ENCODE measurements around the gene PM20D2. TPM values are rescaled to one million over a fixed set of nuclear protein-coding genes. Genes with fewer than 3 reads are reported as not detected.

PM20D2 gene
- total and polyA plus RNA-seq, 2 experiments from 2014 or later, result 4.4 to 10.2 TPM

DNA sequence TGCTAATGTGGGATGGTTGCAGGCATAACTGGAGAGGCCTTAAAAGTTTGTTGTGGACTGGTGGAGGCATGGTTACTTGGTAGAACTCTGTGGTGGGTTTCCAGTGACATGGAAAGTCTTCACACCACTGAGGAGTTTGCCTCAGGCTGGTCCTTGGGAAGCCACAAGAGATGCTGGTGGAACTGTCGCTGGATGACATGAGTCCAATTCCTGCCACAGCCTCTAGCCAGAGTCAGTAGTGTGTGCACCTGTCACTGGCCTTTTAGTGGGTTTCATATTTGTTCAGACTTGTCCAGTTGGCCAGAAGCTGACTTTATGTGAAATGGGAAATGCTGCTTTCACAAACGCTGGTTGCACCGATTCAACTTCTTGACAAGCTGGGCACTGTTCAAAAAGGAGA lies 14.3 kb upstream of the PM20D2 start:
- Mint-ChIP-seq H3K4me3 (no peak overlapping the region), H3K27ac (no peak overlapping the region), H3K27me3 (ENCODE audit: insufficient read depth, low read depth, poor library complexity) (peaks cover 34% of the 10 kb centered on the region), H3K9me3 (peaks cover 10% of the 10 kb centered on the region), H3K4me1 (peaks cover 7% of the 10 kb centered on the region; the same call in 2 of the 3 replicates), H3K36me3 (ENCODE audit: low read depth) (peaks cover 8% of the 10 kb centered on the region; the same call in 1 of the 3 replicates)
- Histone ChIP-seq H3K27me3 (ENCODE audit: insufficient read depth) (peaks cover 71% of the 10 kb centered on the region), H2AFZ (no peak overlapping the region), H3F3A (replicated peaks; ENCODE audit: low read depth) (no peaks in the 10 kb centered on the region), H4K20me1 (replicated peaks; ENCODE audit: insufficient read depth) (peaks cover 8% of the 10 kb centered on the region), H3K9me2 (ENCODE audit: insufficient read depth) (no peaks in the 10 kb centered on the region), H3K36me3 (ENCODE audit: insufficient read depth) (no peaks in the 10 kb centered on the region), H3K27ac (ENCODE audit: low read depth) (no peak overlapping the region), H3K4me1 (ENCODE audit: insufficient read depth) (peaks cover 7% of the 10 kb centered on the region), H3K4me2 (no peak overlapping the region), H3K79me2 (replicated peaks; ENCODE audit: insufficient read depth) (no peaks in the 10 kb centered on the region), H3K4me3 (no peak overlapping the region)
- ATAC-seq (no peak), DNase-seq (ENCODE audit: low spot score) (no peak)
- no peak for TF ChIP-seq NANOG (IDR thresholded peaks at IDR 0.05; ENCODE audit: borderline replicate concordance)
- TF ChIP-seq, protein P1, sequence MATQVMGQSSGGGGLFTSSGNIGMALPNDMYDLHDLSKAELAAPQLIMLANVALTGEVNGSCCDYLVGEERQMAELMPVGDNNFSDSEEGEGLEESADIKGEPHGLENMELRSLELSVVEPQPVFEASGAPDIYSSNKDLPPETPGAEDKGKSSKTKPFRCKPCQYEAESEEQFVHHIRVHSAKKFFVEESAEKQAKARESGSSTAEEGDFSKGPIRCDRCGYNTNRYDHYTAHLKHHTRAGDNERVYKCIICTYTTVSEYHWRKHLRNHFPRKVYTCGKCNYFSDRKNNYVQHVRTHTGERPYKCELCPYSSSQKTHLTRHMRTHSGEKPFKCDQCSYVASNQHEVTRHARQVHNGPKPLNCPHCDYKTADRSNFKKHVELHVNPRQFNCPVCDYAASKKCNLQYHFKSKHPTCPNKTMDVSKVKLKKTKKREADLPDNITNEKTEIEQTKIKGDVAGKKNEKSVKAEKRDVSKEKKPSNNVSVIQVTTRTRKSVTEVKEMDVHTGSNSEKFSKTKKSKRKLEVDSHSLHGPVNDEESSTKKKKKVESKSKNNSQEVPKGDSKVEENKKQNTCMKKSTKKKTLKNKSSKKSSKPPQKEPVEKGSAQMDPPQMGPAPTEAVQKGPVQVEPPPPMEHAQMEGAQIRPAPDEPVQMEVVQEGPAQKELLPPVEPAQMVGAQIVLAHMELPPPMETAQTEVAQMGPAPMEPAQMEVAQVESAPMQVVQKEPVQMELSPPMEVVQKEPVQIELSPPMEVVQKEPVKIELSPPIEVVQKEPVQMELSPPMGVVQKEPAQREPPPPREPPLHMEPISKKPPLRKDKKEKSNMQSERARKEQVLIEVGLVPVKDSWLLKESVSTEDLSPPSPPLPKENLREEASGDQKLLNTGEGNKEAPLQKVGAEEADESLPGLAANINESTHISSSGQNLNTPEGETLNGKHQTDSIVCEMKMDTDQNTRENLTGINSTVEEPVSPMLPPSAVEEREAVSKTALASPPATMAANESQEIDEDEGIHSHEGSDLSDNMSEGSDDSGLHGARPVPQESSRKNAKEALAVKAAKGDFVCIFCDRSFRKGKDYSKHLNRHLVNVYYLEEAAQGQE (IDR thresholded peaks at IDR 0.05; ENCODE audit: unreplicated experiment), result no peak
- no peak for TF ChIP-seq EZH2phosphoT487 (IDR thresholded peaks at IDR 0.05; ENCODE audit: unreplicated experiment)
- TF ChIP-seq POLR2AphosphoS5 (IDR thresholded peaks at IDR 0.05; ENCODE audit: low read depth), result no peak
- no peak for TF ChIP-seq CTCF (conservative IDR thresholded peaks at IDR 0.05; ENCODE audit: low read depth in 2 of 2)
- TF ChIP-seq, protein P2, sequence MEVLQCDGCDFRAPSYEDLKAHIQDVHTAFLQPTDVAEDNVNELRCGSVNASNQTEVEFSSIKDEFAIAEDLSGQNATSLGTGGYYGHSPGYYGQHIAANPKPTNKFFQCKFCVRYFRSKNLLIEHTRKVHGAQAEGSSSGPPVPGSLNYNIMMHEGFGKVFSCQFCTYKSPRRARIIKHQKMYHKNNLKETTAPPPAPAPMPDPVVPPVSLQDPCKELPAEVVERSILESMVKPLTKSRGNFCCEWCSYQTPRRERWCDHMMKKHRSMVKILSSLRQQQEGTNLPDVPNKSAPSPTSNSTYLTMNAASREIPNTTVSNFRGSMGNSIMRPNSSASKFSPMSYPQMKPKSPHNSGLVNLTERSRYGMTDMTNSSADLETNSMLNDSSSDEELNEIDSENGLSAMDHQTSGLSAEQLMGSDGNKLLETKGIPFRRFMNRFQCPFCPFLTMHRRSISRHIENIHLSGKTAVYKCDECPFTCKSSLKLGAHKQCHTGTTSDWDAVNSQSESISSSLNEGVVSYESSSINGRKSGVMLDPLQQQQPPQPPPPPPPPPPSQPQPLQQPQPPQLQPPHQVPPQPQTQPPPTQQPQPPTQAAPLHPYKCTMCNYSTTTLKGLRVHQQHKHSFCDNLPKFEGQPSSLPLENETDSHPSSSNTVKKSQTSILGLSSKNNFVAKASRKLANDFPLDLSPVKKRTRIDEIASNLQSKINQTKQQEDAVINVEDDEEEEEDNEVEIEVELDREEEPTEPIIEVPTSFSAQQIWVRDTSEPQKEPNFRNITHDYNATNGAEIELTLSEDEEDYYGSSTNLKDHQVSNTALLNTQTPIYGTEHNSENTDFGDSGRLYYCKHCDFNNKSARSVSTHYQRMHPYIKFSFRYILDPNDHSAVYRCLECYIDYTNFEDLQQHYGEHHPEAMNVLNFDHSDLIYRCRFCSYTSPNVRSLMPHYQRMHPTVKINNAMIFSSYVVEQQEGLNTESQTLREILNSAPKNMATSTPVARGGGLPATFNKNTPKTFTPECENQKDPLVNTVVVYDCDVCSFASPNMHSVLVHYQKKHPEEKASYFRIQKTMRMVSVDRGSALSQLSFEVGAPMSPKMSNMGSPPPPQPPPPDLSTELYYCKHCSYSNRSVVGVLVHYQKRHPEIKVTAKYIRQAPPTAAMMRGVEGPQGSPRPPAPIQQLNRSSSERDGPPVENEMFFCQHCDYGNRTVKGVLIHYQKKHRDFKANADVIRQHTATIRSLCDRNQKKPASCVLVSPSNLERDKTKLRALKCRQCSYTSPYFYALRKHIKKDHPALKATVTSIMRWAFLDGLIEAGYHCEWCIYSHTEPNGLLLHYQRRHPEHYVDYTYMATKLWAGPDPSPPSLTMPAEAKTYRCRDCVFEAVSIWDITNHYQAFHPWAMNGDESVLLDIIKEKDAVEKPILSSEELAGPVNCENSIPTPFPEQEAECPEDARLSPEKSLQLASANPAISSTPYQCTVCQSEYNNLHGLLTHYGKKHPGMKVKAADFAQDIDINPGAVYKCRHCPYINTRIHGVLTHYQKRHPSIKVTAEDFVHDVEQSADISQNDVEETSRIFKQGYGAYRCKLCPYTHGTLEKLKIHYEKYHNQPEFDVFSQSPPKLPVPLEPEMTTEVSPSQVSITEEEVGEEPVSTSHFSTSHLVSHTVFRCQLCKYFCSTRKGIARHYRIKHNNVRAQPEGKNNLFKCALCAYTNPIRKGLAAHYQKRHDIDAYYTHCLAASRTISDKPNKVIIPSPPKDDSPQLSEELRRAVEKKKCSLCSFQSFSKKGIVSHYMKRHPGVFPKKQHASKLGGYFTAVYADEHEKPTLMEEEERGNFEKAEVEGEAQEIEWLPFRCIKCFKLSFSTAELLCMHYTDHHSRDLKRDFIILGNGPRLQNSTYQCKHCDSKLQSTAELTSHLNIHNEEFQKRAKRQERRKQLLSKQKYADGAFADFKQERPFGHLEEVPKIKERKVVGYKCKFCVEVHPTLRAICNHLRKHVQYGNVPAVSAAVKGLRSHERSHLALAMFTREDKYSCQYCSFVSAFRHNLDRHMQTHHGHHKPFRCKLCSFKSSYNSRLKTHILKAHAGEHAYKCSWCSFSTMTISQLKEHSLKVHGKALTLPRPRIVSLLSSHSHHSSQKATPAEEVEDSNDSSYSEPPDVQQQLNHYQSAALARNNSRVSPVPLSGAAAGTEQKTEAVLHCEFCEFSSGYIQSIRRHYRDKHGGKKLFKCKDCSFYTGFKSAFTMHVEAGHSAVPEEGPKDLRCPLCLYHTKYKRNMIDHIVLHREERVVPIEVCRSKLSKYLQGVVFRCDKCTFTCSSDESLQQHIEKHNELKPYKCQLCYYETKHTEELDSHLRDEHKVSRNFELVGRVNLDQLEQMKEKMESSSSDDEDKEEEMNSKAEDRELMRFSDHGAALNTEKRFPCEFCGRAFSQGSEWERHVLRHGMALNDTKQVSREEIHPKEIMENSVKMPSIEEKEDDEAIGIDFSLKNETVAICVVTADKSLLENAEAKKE (CRISPR knock-in tag; IDR thresholded peaks at IDR 0.05), result no peak
- TF ChIP-seq CREB1 (CRISPR knock-in tag; IDR thresholded peaks at IDR 0.05; ENCODE audit: low read depth), result no peak
- no peak for TF ChIP-seq ZNF114 (CRISPR knock-in tag; IDR thresholded peaks at IDR 0.05)
- TF ChIP-seq ZNF331 (CRISPR knock-in tag; IDR thresholded peaks at IDR 0.05; ENCODE audit: low read depth), result no peak
- no peak for TF ChIP-seq STAT1 (IDR thresholded peaks at IDR 0.05; ENCODE audit: unreplicated experiment)
- TF ChIP-seq JUNB (IDR thresholded peaks at IDR 0.05; ENCODE audit: unreplicated experiment), result no peak
- TF ChIP-seq, protein P3, sequence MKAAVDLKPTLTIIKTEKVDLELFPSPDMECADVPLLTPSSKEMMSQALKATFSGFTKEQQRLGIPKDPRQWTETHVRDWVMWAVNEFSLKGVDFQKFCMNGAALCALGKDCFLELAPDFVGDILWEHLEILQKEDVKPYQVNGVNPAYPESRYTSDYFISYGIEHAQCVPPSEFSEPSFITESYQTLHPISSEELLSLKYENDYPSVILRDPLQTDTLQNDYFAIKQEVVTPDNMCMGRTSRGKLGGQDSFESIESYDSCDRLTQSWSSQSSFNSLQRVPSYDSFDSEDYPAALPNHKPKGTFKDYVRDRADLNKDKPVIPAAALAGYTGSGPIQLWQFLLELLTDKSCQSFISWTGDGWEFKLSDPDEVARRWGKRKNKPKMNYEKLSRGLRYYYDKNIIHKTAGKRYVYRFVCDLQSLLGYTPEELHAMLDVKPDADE (IDR thresholded peaks at IDR 0.05), result no peak
- TF ChIP-seq EZH2 (IDR thresholded peaks at IDR 0.05; ENCODE audit: low read depth, unreplicated experiment), result no peak

All from GM23338 (cell line).